GM21723 (cell line): ENCODE data around the gene SDS.
A peak's percentile ranks its signal among the peaks of the same experiment; 100 is the strongest.

ENCODE experiments used
- ATAC-seq: cut with Tn5 transposase; IDR thresholded peaks from one replicate; pipeline ENCODE4 v1.9.1; 2021; ENCODE audit warnings: mild to moderate bottlenecking, moderate library complexity; ENCODE audit not compliant: unreplicated experiment

The SDS gene

GRCh38 chr12:113427882-113428281 lies 24.2 kb upstream of the SDS start:
- ATAC-seq = no peak

DNA sequence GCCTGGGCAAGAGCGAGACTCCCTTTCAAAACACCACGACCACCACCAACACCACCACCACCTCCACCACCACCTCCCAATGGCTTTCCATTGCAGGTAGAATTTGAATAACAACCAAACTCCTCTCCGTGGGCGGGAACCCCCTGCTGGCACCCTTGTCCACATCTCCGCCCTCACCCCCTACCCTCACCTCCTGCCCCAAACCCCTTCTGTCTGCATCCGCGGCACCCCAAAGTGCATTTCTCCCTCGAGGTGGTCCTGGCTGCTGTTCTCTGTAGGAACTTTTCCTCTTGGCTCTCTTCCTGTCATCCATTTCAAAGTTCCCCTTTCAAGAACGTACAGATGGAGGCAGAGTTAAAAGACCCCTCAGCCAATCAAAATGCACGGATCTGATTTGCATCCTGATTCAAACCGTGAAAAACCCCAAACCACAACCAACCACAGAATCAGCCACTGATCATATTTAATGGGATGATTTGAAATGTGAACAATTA lies 22.3 kb upstream of the SDS start:
- no peak for ATAC-seq

GRCh38 chr12:113424915-113425823 lies 21.5 kb upstream of the SDS start:
- ATAC-seq = no peak

- no peak for ATAC-seq
These were observed 20.8 kb upstream of the SDS start for GRCh38 chr12:113424456-113424855.

- ATAC-seq = no peak
These were observed 19.4 kb upstream of the SDS start for GRCh38 chr12:113422886-113423669.

GRCh38 chr12:113422030-113422885 lies 18.6 kb upstream of the SDS start, which contains the start of gene SDSL:
Gene SDSL (plus strand): TSS chr12:113422380. CDS start chr12:113427983, 5,603 bp downstream.
- ATAC-seq = peak; percentile 87

- ATAC-seq = no peak
These were observed 17.4 kb upstream of the SDS start for GRCh38 chr12:113420996-113421595.

DNA sequence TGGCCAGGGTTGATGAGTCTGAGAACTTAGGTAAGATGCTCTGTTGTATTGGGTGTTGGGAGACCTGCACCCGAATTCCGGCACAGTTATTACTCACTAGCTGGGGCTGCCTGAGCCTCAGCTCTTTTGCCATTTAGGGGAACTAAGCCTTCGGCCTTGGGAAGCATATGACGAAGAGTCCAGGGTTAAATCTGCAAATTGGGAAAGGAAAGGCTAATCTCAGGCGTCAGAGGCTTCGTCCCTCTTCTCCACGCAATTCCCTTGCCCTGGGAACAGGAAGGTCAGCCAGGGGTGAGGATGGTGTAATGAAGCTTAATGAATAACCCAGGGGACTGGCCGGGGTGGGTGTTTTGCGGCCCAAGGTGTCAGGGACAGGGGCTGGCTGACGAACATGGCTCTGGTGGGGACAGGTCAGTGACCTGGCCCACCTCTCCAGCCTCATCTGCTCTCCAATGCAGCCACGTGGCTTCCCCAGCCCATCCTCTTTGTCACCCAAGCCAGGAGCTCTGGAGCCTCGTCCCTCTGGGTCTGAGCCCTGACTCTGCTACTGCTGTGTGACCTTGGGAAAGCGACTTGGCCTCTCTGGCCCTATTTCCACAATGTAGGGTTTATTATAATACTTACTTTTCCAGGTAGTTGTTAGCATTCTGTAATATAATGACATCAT lies 14.7 kb upstream of the SDS start:
- ATAC-seq = no peak

DNA sequence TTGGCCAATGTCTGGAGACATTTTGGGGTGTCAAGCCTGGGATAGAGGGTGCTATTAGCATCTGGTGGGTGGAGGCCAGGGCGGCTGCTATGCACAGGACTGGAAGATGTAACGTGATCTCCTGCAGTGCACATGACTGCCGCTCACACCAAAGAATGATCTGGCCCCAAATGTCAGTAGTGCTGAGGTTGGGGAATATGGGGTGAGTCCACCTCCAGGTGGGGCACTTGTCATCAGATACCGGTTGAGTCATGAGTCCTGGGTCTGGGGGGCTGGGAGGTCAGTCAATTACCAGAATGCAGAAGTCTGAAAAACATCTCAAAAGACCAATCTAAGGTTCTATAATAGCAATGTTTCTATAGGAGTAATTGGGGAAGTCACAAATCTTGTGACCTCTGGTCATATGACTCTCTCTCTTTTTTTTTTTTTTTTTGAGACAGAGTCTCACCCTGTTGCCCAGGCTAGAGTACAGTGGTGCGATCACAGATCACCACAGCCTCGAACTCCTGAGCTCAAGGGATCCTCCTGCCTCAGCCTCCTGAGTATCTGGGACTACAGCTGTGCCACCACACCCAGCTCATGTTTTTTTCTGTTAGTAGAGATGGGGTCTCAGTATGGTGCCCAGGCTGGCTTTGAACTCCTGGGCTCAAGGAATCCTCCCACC lies 12.5 kb upstream of the SDS start:
- ATAC-seq = no peak

DNA sequence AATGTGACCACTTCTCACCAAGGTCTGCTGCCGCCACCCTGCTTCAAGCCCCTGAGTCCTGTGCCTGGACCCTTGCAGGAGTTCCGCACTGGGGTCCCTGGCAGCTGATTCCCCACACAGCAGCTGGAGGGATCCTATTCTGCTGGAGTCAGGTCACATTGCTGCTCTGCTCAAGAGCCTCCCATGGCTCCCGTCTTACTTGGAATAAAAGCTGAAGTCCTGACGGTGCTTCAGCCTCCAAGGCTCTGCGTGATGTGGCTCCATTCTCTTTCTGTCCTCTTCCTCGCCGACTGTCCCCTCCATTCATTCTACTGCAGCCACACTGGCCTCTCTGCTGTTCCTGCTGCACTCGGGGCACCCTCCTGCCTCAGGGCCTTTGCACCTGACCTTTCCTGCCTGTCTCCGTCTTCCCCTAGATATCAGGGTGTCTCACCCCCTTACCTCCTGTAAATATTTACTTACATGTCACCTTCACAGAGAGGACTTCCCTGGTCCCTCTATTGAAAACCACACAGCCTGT lies 10.9 kb upstream of the SDS start:
- ATAC-seq = no peak

GRCh38 chr12:113413488-113413939 lies 9.8 kb upstream of the SDS start:
- no peak for ATAC-seq

GRCh38 chr12:113409462-113410124 lies 5.9 kb upstream of the SDS start:
- ATAC-seq = no peak

GRCh38 chr12:113408756-113409298 lies 5.1 kb upstream of the SDS start:
- ATAC-seq = no peak

DNA sequence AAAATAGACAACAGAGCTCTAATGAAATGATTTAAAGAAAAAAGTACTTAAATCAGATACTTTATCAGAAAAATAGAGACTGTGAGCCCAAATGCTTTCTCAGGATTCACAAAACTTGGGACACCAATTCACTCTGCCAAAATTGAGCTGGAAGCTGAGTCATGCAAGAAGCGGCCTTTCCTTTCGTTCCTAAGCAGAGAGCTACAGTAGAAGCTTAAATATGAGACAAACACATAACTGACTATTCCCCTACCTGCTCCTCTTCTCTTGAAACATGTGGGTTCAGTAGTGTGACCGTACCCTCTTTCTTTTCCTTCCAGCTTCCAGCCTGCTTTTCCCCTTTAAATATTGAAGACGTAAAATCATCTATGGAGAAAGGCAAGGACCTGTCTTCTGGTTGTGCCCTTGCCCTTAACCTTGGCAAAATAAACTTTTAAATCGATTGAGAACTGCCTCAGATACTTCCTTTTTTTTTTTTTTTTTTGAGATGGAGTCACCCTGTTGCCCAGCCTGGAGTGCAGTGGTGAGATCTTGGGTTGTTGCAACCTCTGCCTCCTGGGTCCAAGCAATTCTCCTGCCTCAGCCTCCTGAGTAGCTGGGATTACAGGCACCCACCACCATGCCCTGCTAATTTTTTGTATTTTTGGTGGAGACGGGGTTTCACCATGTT lies 4.4 kb upstream of the SDS start:
- ATAC-seq = no peak

GRCh38 chr12:113405694-113406093 lies 2.0 kb upstream of the SDS start:
- no peak for ATAC-seq

- ATAC-seq = no peak
These were observed 964 bp downstream of the SDS start for GRCh38 chr12:113402586-113403260.
